GM23338 (cell line): ENCODE measurements around the gene IRX5. TPM values are rescaled to one million over a fixed set of nuclear protein-coding genes. Genes with fewer than 3 reads are reported as not detected.

Source experiments
- ATAC-seq: fragments of 200-7000 bp; cut with Tn5 transposase; 3 replicates; pipeline ENCODE4 v1.9.1; 2020
- DNase-seq: peaks from one replicate; pipeline ENCODE4 v3.0.0-alpha.2; 2015; ENCODE audit warnings: low spot score
- H2AFZ ChIP-seq: fragments of 200-600 bp; sonication (generic); 2 replicates; pipeline ENCODE4 v1.8.0; 2016; ENCODE audit warnings: antibody characterized with exemption, mild to moderate bottlenecking, moderate library complexity
- H3F3A ChIP-seq: fragments of 200-600 bp; sonication (generic); replicated peaks from 2 replicates; pipeline ENCODE4 v1.8.0; 2017; ENCODE audit warnings: antibody characterized with exemption, mixed run types, low read depth
- H3K27ac ChIP-seq: fragments of 200-600 bp; sonication (generic); 2 replicates; pipeline ENCODE4 v1.6.1; 2016; ENCODE audit warnings: low read depth
- H3K27me3 ChIP-seq: fragments of 200-600 bp; sonication (generic); 2 replicates; pipeline ENCODE4 v1.8.0; 2016; ENCODE audit warnings: mild to moderate bottlenecking, mixed run types, moderate library complexity; ENCODE audit not compliant: insufficient read depth
- H3K36me3 ChIP-seq: fragments of 200-600 bp; sonication (generic); 2 replicates; pipeline ENCODE4 v1.8.0; 2016; ENCODE audit warnings: mild to moderate bottlenecking; ENCODE audit not compliant: insufficient read depth
- H3K4me1 ChIP-seq: fragments of 200-600 bp; sonication (generic); 2 replicates; pipeline ENCODE4 v1.8.0; 2016; ENCODE audit warnings: mild to moderate bottlenecking, moderate library complexity; ENCODE audit not compliant: insufficient read depth
- H3K4me2 ChIP-seq: fragments of 200-600 bp; sonication (generic); 2 replicates; pipeline ENCODE4 v1.7.1; 2017; ENCODE audit warnings: mixed run types
- H3K4me3 ChIP-seq: fragments of 200-600 bp; sonication (generic); 2 replicates; pipeline ENCODE4 v1.6.1; 2016; ENCODE audit warnings: mixed run types
- H3K79me2 ChIP-seq: fragments of 200-600 bp; sonication (generic); replicated peaks from 2 replicates; pipeline ENCODE4 v1.8.0; 2017; ENCODE audit warnings: mild to moderate bottlenecking; ENCODE audit not compliant: insufficient read depth
- H3K9me2 ChIP-seq: fragments of 200-600 bp; sonication (generic); 2 replicates; pipeline ENCODE4 v1.8.0; 2017; ENCODE audit not compliant: insufficient read depth
- H4K20me1 ChIP-seq: fragments of 200-600 bp; sonication (generic); replicated peaks from 2 replicates; pipeline ENCODE4 v1.8.0; 2017; ENCODE audit warnings: mild to moderate bottlenecking; ENCODE audit not compliant: insufficient read depth
- H3K27ac Mint-ChIP-seq: 2 replicates; pipeline ENCODE4 v1.8.0; 2020; ENCODE audit warnings: inconsistent platforms, mild to moderate bottlenecking, moderate library complexity, mixed read lengths
- H3K27me3 Mint-ChIP-seq: 3 replicates; pipeline ENCODE4 v1.8.0; 2022; ENCODE audit warnings: low read depth, mild to moderate bottlenecking, moderate library complexity, mixed read lengths, inconsistent platforms; ENCODE audit not compliant: insufficient read depth, poor library complexity
- H3K36me3 Mint-ChIP-seq: 3 replicates; pipeline ENCODE4 v1.8.0; 2021; ENCODE audit warnings: low read depth, mild to moderate bottlenecking, inconsistent platforms, moderate library complexity, mixed read lengths
- H3K4me1 Mint-ChIP-seq: 3 replicates; pipeline ENCODE4 v1.8.0; 2020; ENCODE audit warnings: mild to moderate bottlenecking, inconsistent platforms, mixed read lengths
- H3K4me3 Mint-ChIP-seq: 3 replicates; pipeline ENCODE4 v1.8.0; 2021; ENCODE audit warnings: moderate library complexity, mild to moderate bottlenecking, inconsistent platforms, mixed read lengths
- H3K9me3 Mint-ChIP-seq: 3 replicates; pipeline ENCODE4 v1.8.0; 2020; ENCODE audit warnings: moderate library complexity, mild to moderate bottlenecking, inconsistent platforms, mixed read lengths
- CREB1 ChIP-seq: fragments of 250-450 bp; sonication (Bioruptor Pico); IDR thresholded peaks from 2 replicates; pipeline ENCODE4 v1.5.0; 2020; ENCODE audit warnings: low read depth, mild to moderate bottlenecking, moderate library complexity
- EZH2 ChIP-seq: fragments of 200-600 bp; sonication (generic); IDR thresholded peaks from one replicate; pipeline ENCODE4 v1.8.0; 2017; ENCODE audit warnings: antibody characterized with exemption, mild to moderate bottlenecking, low read depth; ENCODE audit not compliant: unreplicated experiment
- EZH2phosphoT487 ChIP-seq: fragments of 200-600 bp; sonication (generic); IDR thresholded peaks from one replicate; pipeline ENCODE4 v1.8.1; 2018; ENCODE audit warnings: antibody characterized with exemption; ENCODE audit not compliant: unreplicated experiment
- JUNB ChIP-seq: IDR thresholded peaks from one replicate; pipeline ENCODE4 v1.6.1; 2016; ENCODE audit warnings: antibody characterized with exemption; ENCODE audit not compliant: unreplicated experiment
- NANOG ChIP-seq: IDR thresholded peaks from 2 replicates; pipeline ENCODE4 v1.6.1; 2016; ENCODE audit warnings: antibody characterized with exemption, borderline replicate concordance
- POLR2AphosphoS5 ChIP-seq: IDR thresholded peaks from 2 replicates; pipeline ENCODE4 v1.6.1; 2016; ENCODE audit warnings: antibody characterized with exemption, low read depth
- STAT1 ChIP-seq: IDR thresholded peaks from one replicate; pipeline ENCODE4 v1.6.1; 2016; ENCODE audit warnings: antibody characterized with exemption; ENCODE audit not compliant: unreplicated experiment
- ZNF114 ChIP-seq: fragments of 250-450 bp; sonication (Bioruptor Pico); IDR thresholded peaks from 2 replicates; pipeline ENCODE4 v1.5.0; 2020; ENCODE audit warnings: mild to moderate bottlenecking, moderate library complexity
- ZNF331 ChIP-seq: fragments of 250-450 bp; sonication (Bioruptor Pico); IDR thresholded peaks from 2 replicates; pipeline ENCODE4 v1.5.0; 2020; ENCODE audit warnings: low read depth, mild to moderate bottlenecking, moderate library complexity
- polyA plus RNA-seq: library from polyadenylated mRNA; unstranded; fragments of >200 nt; fragmentation: Nextera tagmentation; extraction: Ambion mirVana; gene quantifications from 2 replicates; pipeline ENCODE4 v1.2.1, GENCODE V29; 2016
- total RNA-seq: library from RNA; depleted of rRNA; stranded (reverse); fragments of >200 nt; shearing (Covaris generic); gene quantifications from 2 replicates; pipeline ENCODE4 v1.2.3, GENCODE V29; 2014
- TF ChIP-seq, protein P1 (sequence below): IDR thresholded peaks from 2 replicates; pipeline ENCODE4 v1.6.1; 2016; ENCODE audit warnings: antibody characterized with exemption
- TF ChIP-seq, protein P2 (sequence below): IDR thresholded peaks from one replicate; pipeline ENCODE4 v1.6.1; 2018; ENCODE audit warnings: antibody characterized with exemption; ENCODE audit not compliant: unreplicated experiment
- TF ChIP-seq, protein P3 (sequence below): fragments of 250-450 bp; sonication (Bioruptor Pico); IDR thresholded peaks from 2 replicates; pipeline ENCODE4 v1.5.0; 2020; ENCODE audit warnings: mild to moderate bottlenecking, moderate library complexity
- TF ChIP-seq, protein P4 (sequence below), 2 experiments: fragments of 200-600 bp in 1 of 2; sonication (generic) in 1 of 2; conservative IDR thresholded peaks; 2 replicates each; pipeline versions ENCODE4 v1.5.1 to v1.6.1; 2016 to 2017; ENCODE audit warnings: antibody characterized with exemption in 2 of 2, low read depth in 2 of 2, mild to moderate bottlenecking in 2 of 2, moderate library complexity in 1 of 2

The IRX5 gene
- total and polyA plus RNA-seq, 2 experiments from 2014 or later = 0.07 to 0.39 TPM

DNA sequence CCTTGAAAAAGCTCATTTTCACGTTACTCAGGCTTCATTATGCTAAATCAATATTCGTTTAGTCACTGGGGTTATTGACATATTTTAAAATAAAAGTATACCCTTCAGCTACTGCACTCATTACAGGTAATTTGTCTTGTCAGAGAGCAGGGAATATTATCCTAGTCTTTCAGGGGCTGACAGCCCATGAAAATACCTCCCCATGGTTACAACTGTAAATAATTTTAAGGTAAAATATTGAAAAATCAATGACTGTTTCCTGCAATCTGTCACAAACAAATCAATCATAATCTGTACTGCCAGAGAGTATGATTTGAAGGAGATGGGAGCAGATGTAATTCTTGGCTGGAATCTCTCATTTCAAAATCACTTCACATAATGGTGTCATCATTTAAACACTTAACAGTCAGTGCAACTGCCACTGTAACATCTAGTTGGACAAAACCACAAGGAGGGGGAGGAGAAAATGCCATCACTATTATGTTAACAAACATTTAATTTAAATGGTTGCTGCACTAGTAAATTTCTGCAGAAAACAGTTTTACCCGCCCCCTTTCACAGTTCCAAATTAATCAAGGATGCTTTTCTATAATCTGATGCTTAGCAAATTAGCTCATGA lies 9.3 kb upstream of the IRX5 start:
- H3K4me1 Mint-ChIP-seq = no peaks in the 10 kb centered on the region
- no peak overlapping the region for H3K4me3 Mint-ChIP-seq
- Histone ChIP-seq H3K4me3 (no peak overlapping the region), H2AFZ (no peak overlapping the region), H3K9me2 (no peaks in the 10 kb centered on the region), H4K20me1 (peaks cover 1% of the 10 kb centered on the region; the same call in 1 of the 2 replicates), H3K36me3 (no peaks in the 10 kb centered on the region), H3K27me3 (peaks cover 23% of the 10 kb centered on the region), H3K27ac (no peak overlapping the region), H3K4me1 (no peaks in the 10 kb centered on the region), H3K79me2 (0 out of 2 replicates have a peak, but pooled peaks cover 2% of the 10 kb centered on the region), H3K4me2 (no peak overlapping the region), H3F3A (no peaks in the 10 kb centered on the region)
- H3K27ac Mint-ChIP-seq = no peak overlapping the region
- H3K36me3 Mint-ChIP-seq = no peaks in the 10 kb centered on the region
- no peaks in the 10 kb centered on the region for H3K9me3 Mint-ChIP-seq
- no peak for DNase-seq
- H3K27me3 Mint-ChIP-seq = peaks cover 8% of the 10 kb centered on the region
- no peak for ATAC-seq
- TF ChIP-seq ZNF331 (CRISPR knock-in tag) (no peak), POLR2AphosphoS5 (no peak), NANOG (no peak), EZH2 (no peak), CREB1 (CRISPR knock-in tag) (no peak), JUNB (no peak), EZH2phosphoT487 (no peak), ZNF114 (CRISPR knock-in tag) (no peak), STAT1 (no peak)
- TF ChIP-seq, protein P1, sequence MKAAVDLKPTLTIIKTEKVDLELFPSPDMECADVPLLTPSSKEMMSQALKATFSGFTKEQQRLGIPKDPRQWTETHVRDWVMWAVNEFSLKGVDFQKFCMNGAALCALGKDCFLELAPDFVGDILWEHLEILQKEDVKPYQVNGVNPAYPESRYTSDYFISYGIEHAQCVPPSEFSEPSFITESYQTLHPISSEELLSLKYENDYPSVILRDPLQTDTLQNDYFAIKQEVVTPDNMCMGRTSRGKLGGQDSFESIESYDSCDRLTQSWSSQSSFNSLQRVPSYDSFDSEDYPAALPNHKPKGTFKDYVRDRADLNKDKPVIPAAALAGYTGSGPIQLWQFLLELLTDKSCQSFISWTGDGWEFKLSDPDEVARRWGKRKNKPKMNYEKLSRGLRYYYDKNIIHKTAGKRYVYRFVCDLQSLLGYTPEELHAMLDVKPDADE = no peak
- TF ChIP-seq, protein P2, sequence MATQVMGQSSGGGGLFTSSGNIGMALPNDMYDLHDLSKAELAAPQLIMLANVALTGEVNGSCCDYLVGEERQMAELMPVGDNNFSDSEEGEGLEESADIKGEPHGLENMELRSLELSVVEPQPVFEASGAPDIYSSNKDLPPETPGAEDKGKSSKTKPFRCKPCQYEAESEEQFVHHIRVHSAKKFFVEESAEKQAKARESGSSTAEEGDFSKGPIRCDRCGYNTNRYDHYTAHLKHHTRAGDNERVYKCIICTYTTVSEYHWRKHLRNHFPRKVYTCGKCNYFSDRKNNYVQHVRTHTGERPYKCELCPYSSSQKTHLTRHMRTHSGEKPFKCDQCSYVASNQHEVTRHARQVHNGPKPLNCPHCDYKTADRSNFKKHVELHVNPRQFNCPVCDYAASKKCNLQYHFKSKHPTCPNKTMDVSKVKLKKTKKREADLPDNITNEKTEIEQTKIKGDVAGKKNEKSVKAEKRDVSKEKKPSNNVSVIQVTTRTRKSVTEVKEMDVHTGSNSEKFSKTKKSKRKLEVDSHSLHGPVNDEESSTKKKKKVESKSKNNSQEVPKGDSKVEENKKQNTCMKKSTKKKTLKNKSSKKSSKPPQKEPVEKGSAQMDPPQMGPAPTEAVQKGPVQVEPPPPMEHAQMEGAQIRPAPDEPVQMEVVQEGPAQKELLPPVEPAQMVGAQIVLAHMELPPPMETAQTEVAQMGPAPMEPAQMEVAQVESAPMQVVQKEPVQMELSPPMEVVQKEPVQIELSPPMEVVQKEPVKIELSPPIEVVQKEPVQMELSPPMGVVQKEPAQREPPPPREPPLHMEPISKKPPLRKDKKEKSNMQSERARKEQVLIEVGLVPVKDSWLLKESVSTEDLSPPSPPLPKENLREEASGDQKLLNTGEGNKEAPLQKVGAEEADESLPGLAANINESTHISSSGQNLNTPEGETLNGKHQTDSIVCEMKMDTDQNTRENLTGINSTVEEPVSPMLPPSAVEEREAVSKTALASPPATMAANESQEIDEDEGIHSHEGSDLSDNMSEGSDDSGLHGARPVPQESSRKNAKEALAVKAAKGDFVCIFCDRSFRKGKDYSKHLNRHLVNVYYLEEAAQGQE = no peak
- TF ChIP-seq, protein P3, sequence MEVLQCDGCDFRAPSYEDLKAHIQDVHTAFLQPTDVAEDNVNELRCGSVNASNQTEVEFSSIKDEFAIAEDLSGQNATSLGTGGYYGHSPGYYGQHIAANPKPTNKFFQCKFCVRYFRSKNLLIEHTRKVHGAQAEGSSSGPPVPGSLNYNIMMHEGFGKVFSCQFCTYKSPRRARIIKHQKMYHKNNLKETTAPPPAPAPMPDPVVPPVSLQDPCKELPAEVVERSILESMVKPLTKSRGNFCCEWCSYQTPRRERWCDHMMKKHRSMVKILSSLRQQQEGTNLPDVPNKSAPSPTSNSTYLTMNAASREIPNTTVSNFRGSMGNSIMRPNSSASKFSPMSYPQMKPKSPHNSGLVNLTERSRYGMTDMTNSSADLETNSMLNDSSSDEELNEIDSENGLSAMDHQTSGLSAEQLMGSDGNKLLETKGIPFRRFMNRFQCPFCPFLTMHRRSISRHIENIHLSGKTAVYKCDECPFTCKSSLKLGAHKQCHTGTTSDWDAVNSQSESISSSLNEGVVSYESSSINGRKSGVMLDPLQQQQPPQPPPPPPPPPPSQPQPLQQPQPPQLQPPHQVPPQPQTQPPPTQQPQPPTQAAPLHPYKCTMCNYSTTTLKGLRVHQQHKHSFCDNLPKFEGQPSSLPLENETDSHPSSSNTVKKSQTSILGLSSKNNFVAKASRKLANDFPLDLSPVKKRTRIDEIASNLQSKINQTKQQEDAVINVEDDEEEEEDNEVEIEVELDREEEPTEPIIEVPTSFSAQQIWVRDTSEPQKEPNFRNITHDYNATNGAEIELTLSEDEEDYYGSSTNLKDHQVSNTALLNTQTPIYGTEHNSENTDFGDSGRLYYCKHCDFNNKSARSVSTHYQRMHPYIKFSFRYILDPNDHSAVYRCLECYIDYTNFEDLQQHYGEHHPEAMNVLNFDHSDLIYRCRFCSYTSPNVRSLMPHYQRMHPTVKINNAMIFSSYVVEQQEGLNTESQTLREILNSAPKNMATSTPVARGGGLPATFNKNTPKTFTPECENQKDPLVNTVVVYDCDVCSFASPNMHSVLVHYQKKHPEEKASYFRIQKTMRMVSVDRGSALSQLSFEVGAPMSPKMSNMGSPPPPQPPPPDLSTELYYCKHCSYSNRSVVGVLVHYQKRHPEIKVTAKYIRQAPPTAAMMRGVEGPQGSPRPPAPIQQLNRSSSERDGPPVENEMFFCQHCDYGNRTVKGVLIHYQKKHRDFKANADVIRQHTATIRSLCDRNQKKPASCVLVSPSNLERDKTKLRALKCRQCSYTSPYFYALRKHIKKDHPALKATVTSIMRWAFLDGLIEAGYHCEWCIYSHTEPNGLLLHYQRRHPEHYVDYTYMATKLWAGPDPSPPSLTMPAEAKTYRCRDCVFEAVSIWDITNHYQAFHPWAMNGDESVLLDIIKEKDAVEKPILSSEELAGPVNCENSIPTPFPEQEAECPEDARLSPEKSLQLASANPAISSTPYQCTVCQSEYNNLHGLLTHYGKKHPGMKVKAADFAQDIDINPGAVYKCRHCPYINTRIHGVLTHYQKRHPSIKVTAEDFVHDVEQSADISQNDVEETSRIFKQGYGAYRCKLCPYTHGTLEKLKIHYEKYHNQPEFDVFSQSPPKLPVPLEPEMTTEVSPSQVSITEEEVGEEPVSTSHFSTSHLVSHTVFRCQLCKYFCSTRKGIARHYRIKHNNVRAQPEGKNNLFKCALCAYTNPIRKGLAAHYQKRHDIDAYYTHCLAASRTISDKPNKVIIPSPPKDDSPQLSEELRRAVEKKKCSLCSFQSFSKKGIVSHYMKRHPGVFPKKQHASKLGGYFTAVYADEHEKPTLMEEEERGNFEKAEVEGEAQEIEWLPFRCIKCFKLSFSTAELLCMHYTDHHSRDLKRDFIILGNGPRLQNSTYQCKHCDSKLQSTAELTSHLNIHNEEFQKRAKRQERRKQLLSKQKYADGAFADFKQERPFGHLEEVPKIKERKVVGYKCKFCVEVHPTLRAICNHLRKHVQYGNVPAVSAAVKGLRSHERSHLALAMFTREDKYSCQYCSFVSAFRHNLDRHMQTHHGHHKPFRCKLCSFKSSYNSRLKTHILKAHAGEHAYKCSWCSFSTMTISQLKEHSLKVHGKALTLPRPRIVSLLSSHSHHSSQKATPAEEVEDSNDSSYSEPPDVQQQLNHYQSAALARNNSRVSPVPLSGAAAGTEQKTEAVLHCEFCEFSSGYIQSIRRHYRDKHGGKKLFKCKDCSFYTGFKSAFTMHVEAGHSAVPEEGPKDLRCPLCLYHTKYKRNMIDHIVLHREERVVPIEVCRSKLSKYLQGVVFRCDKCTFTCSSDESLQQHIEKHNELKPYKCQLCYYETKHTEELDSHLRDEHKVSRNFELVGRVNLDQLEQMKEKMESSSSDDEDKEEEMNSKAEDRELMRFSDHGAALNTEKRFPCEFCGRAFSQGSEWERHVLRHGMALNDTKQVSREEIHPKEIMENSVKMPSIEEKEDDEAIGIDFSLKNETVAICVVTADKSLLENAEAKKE = no peak
- TF ChIP-seq, protein P4, sequence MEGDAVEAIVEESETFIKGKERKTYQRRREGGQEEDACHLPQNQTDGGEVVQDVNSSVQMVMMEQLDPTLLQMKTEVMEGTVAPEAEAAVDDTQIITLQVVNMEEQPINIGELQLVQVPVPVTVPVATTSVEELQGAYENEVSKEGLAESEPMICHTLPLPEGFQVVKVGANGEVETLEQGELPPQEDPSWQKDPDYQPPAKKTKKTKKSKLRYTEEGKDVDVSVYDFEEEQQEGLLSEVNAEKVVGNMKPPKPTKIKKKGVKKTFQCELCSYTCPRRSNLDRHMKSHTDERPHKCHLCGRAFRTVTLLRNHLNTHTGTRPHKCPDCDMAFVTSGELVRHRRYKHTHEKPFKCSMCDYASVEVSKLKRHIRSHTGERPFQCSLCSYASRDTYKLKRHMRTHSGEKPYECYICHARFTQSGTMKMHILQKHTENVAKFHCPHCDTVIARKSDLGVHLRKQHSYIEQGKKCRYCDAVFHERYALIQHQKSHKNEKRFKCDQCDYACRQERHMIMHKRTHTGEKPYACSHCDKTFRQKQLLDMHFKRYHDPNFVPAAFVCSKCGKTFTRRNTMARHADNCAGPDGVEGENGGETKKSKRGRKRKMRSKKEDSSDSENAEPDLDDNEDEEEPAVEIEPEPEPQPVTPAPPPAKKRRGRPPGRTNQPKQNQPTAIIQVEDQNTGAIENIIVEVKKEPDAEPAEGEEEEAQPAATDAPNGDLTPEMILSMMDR (conservative IDR thresholded peaks at IDR 0.05; ENCODE audit: low read depth in 2 of 2) = no peak
